HG02840 (cell line): ENCODE results near the gene ZNF776.
"Not testable (repeated sequence)": the region's sequence is repeated elsewhere in the genome, so short reads cannot be mapped to it uniquely, and the experiment has no call there.

Experiments
- ATAC-seq: cut with Tn5 transposase; IDR thresholded peaks from one replicate; pipeline ENCODE4 v1.9.1; 2021; ENCODE audit warnings: mild to moderate bottlenecking, moderate library complexity, moderate number of reproducible peaks; ENCODE audit not compliant: unreplicated experiment, low FRiP score

ZNF776 gene

GRCh38 chr19:57776764-57777296, 30.2 kb downstream of the ZNF776 start:
- ATAC-seq: no peak

GRCh38 chr19:57778336-57778735, 31.7 kb downstream of the ZNF776 start:
- no peak for ATAC-seq

GRCh38 chr19:57779220-57779845, 32.7 kb downstream of the ZNF776 start:
- ATAC-seq: no peak

DNA sequence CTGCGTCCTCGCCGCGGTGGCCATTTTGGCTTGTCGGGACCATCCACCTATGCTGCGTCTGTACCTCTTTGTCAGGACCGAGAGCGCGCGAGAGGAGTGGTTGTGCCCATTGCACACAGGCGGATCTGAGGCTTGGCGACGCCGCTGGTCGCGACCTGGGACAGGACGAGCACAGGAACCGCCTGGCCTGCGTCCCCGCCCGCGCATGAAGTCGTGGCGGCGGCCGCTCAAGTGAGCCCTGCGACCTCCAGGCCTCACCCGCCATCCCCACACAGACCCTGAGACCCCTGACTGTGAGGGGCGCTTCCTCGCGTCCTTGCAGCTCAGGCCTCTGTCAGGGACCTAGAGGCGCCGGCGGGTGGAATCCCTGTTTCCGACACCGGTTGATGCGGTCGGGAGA, 39.7 kb downstream of the ZNF776 start:
- no peak for ATAC-seq

GRCh38 chr19:57786906-57787305, 40.3 kb downstream of the ZNF776 start:
- ATAC-seq: no peak

GRCh38 chr19:57788114-57788692, 41.6 kb downstream of the ZNF776 start:
- no peak for ATAC-seq

- ATAC-seq: no peak
Observed at GRCh38 chr19:57789288-57789687, 42.7 kb downstream of the ZNF776 start.

DNA sequence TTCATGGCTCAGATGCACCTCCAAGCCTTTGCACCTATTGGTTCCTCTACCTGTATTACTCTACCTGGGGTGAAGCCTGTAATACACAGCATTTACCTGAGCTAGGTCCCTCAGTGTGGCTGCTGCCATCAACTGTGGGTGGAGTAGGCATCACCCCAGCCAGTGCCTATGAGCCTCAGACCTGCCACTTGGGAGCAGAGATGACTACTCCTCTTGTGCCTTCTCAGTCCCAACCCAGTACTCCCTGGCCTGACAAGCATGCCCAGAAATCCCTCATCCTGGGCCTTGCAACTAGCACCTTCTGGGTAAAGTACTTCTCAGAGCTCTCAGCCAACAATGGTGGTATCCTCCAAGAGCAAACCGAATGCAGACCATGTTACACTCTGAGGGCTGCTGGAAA, 50.0 kb downstream of the ZNF776 start:
- ATAC-seq: not testable (repeated sequence)

- no peak for ATAC-seq
Observed at GRCh38 chr19:57800696-57801095, 54.1 kb downstream of the ZNF776 start.

DNA sequence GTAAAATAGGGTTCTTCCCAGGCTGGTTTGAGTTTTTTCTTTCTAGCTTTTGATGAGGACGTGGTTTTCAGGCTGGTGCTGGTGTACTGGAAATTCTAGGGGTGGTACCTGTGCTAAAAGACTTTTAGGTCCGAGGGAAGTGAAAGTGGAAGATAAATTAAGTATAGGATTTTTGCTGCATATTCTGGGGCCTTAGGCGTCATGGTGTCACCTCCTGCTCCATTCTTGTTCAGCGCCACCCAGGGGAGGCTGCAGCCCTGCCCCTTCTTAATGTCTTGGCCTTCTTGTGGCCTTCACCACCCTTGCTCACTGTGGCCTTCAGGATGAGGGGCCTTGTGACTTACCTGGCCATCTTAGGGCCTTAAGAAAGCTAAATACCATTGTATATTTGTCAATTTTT, 55.7 kb downstream of the ZNF776 start:
- ATAC-seq: no peak

GRCh38 chr19:57803265-57803593, 56.6 kb downstream of the ZNF776 start:
- ATAC-seq: no peak

- ATAC-seq: no peak
Observed at GRCh38 chr19:57803594-57804325, 57.1 kb downstream of the ZNF776 start.

GRCh38 chr19:57807541-57807940, 60.9 kb downstream of the ZNF776 start:
- ATAC-seq: no peak
